ENCODE measurements around the gene IL20RA.

- no peak for TF ChIP-seq CTCF (conservative IDR thresholded peaks at IDR 0.05)
- TF ChIP-seq ZFX (IDR thresholded peaks at IDR 0.05) = no peak
These were observed 81.5 kb downstream of the IL20RA start for GRCh38 chr6:136963259-136963658.

Measured in C4-2B (cell line).